Endothelial cell of umbilical vein (primary cell): ENCODE data around the gene ANKRD28. TPM values are rescaled to one million over a fixed set of nuclear protein-coding genes. Genes with fewer than 3 reads are reported as not detected.

ENCODE experiments used
- BruUV-seq: library from RNA; stranded (reverse); fragments of 400-500 nt; replicated peaks from 2 replicates; lab custom pipeline; 2021; lab: Mats Ljungman, UMichigan
- CTCF ChIA-PET: fragments of 300-600, 350-600 bp; sonication (Branson Sonifier 250); formaldehyde crosslinking; loops from one replicate; lab custom pipeline; 2021; ENCODE audit warnings: antibody characterized with exemption, inconsistent platforms; lab: Charles Lee
- POLR2A ChIA-PET: fragments of 300-600, 350-600 bp; sonication (Branson Sonifier 250); formaldehyde crosslinking; loops from one replicate; lab custom pipeline; 2021; ENCODE audit warnings: antibody characterized with exemption, inconsistent platforms; lab: Charles Lee
- DNase-seq: peaks from one replicate; pipeline ENCODE4 v3.0.0-alpha.2; 2011; ENCODE audit warnings: low read depth, low spot score
- FAIRE-seq: peaks from 2 replicates; lab custom pipeline; 2011; peaks lifted over from hg19 to GRCh38; lab: Jason Lieb, UNC
- H2AFZ ChIP-seq: 2 replicates; pipeline ENCODE4 v1.6.0; 2012; ENCODE audit warnings: low read depth, low read length, control low read depth, inconsistent platforms
- H3K27ac ChIP-seq: 2 replicates; pipeline ENCODE4 v1.5.1; 2011; ENCODE audit warnings: low read depth, mild to moderate bottlenecking, control low read depth, low read length, moderate library complexity; ENCODE audit not compliant: insufficient read depth
- H3K27me3 ChIP-seq, 2 experiments: 2 replicates each; pipeline versions ENCODE4 v1.6.0 to v1.6.1; 2011; ENCODE audit warnings: low read length in 2 of 2, mixed read lengths in 1 of 2; ENCODE audit not compliant: control insufficient read depth in 2 of 2, insufficient read depth in 2 of 2
- H3K36me3 ChIP-seq, 2 experiments: 2 replicates in 1 of 2; 3 replicates in 1 of 2; pipeline ENCODE4 v1.5.1; 2011; ENCODE audit warnings: low read length in 2 of 2, mild to moderate bottlenecking in 1 of 2, moderate library complexity in 1 of 2; ENCODE audit not compliant: control insufficient read depth in 2 of 2, insufficient read depth in 2 of 2; ENCODE audit errors: extremely low read depth in 1 of 2
- H3K4me1 ChIP-seq: 3 replicates; pipeline ENCODE4 v1.5.1; 2011; ENCODE audit warnings: mild to moderate bottlenecking, low read length; ENCODE audit not compliant: control insufficient read depth, insufficient read depth; ENCODE audit errors: extremely low read depth
- H3K4me2 ChIP-seq: 2 replicates; pipeline ENCODE4 v1.6.1; 2011; ENCODE audit warnings: low read length, control low read depth, mixed read lengths; ENCODE audit not compliant: insufficient read depth
- H3K4me3 ChIP-seq, 3 experiments: fragments of 200-600 bp in 1 of 3; sonication (generic), shearing (Covaris generic) in 1 of 3; replicated peaks in 1 of 3; 2 replicates each; pipeline ENCODE4 v1.5.1; 2011 to 2016; ENCODE audit warnings: control low read depth in 3 of 3, low read length in 3 of 3, mild to moderate bottlenecking in 2 of 3, inconsistent platforms in 1 of 3, low read depth in 1 of 3, moderate library complexity in 1 of 3; ENCODE audit not compliant: insufficient read depth in 1 of 3
- H3K79me2 ChIP-seq: 2 replicates; pipeline ENCODE4 v1.6.0; 2012; ENCODE audit warnings: low read length, inconsistent platforms; ENCODE audit not compliant: control insufficient read depth, insufficient read depth
- H3K9ac ChIP-seq: replicated peaks from 2 replicates; pipeline ENCODE3; 2011; ENCODE audit warnings: low read length, control low read depth; ENCODE audit not compliant: insufficient read depth; ENCODE audit errors: extremely low read depth
- H3K9me1 ChIP-seq: replicated peaks from 3 replicates; pipeline ENCODE4 v1.6.0; 2011; ENCODE audit warnings: mild to moderate bottlenecking, low read length; ENCODE audit not compliant: control insufficient read depth, insufficient read depth; ENCODE audit errors: extremely low read depth
- H3K9me3 ChIP-seq: replicated peaks from 2 replicates; pipeline ENCODE4 v1.5.1; 2012; ENCODE audit warnings: low read length, inconsistent platforms; ENCODE audit not compliant: control insufficient read depth, insufficient read depth
- H4K20me1 ChIP-seq: replicated peaks from 2 replicates; pipeline ENCODE3; 2011; ENCODE audit warnings: mild to moderate bottlenecking, low read length; ENCODE audit not compliant: control insufficient read depth, insufficient read depth; ENCODE audit errors: extremely low read depth
- CTCF ChIP-seq, 2 donors: IDR thresholded peaks; 1 replicate in 1 of 2; 2 replicates in 1 of 2; pipeline ENCODE4 v1.5.1; 2011; ENCODE audit warnings: low read length in 2 of 2, mild to moderate bottlenecking in 2 of 2, moderate library complexity in 2 of 2, control low read depth in 1 of 2, inconsistent platforms in 1 of 2, low read depth in 1 of 2; ENCODE audit not compliant: insufficient read depth in 1 of 2; ENCODE audit errors: extremely low read depth in 1 of 2
- EZH2 ChIP-seq: IDR thresholded peaks from 2 replicates; pipeline ENCODE4 v1.6.1; 2012; ENCODE audit warnings: borderline replicate concordance, low read depth, mild to moderate bottlenecking, moderate library complexity, low read length, inconsistent platforms; ENCODE audit not compliant: severe bottlenecking
- FOS ChIP-seq: IDR thresholded peaks from 2 replicates; pipeline ENCODE4 v1.6.1; 2011; ENCODE audit warnings: mild to moderate bottlenecking, low read length, moderate library complexity, borderline replicate concordance; ENCODE audit not compliant: insufficient read depth
- GATA2 ChIP-seq: IDR thresholded peaks from 2 replicates; pipeline ENCODE4 v1.7.0; 2011; ENCODE audit warnings: low read depth, mild to moderate bottlenecking, moderate library complexity, mixed read lengths, low read length; ENCODE audit not compliant: insufficient read length, insufficient read depth
- JUN ChIP-seq: IDR thresholded peaks from 2 replicates; pipeline ENCODE4 v1.6.1; 2011; ENCODE audit warnings: borderline replicate concordance, low read depth; ENCODE audit not compliant: insufficient read length, insufficient read depth
- MYC ChIP-seq: IDR thresholded peaks from one replicate; pipeline ENCODE4 v1.6.1; 2011; ENCODE audit warnings: mild to moderate bottlenecking, low read depth, low read length
- POLR2A ChIP-seq: IDR thresholded peaks from 2 replicates; pipeline ENCODE4 v1.6.1; 2012; ENCODE audit warnings: low read depth, mild to moderate bottlenecking, control low read depth, low read length
- POLR2AphosphoS5 ChIP-seq: IDR thresholded peaks from 2 replicates; pipeline ENCODE4 v1.6.1; 2012; ENCODE audit warnings: low read depth, mild to moderate bottlenecking, control low read depth, low read length, moderate library complexity; ENCODE audit not compliant: insufficient read depth
- dilution Hi-C: fragments of 300-500 bp; cut with MboI; formaldehyde crosslinking; loops from one replicate; pipeline ENCODE4 v1.15.0; 2019; ENCODE audit warnings: low sequenced_read_pairs; ENCODE audit not compliant: extremely low pct_ligation_motif_present
- intact Hi-C: fragments of 100-400 bp; cut with micrococcal nuclease; formaldehyde crosslinking; loops from one replicate; pipeline ENCODE4 v1.10.0; 2022
- polyA plus RNA-seq, 4 experiments: library from polyadenylated mRNA; depleted of rRNA in 3 of 4; stranded (reverse) in 3 of 4; unstranded in 1 of 4; fragments of >200 nt; gene quantifications; 2 replicates each; pipeline versions ENCODE4 v1.2.1 to v1.2.3, GENCODE V29; 2011 to 2012; ENCODE audit warnings: missing spikeins in 1 of 4
- total RNA-seq: library from RNA; stranded (reverse); gene quantifications from 2 replicates; pipeline ENCODE4 v1.2.3, GENCODE V29; 2021
- TF ChIP-seq, protein P1 (sequence below): IDR thresholded peaks from 2 replicates; pipeline ENCODE4 v1.6.1; 2011; ENCODE audit not compliant: insufficient read depth, insufficient read length

The ANKRD28 gene
- total and polyA plus RNA-seq, 2 donors (not counting 3 experiments of a cell fraction or from before 2014, with no cell fraction given) = 36.7 to 97.3 TPM

GRCh38 chr3:15845475-15845874 is 47.7 kb upstream of the ANKRD28 start:
- H3K9me1 ChIP-seq = no peaks in the 10 kb centered on the region
- no peak overlapping the region for H3K4me3 ChIP-seq
- no peaks in the 10 kb centered on the region for H3K4me1 ChIP-seq
- no peaks in the 10 kb centered on the region for H3K9me3 ChIP-seq
- no peak overlapping the region for H2AFZ ChIP-seq
- no peaks in the 10 kb centered on the region for H3K36me3 ChIP-seq
- ChIA-PET POLR2A (no interaction called here), CTCF (no interaction called here)
- no peaks in the 10 kb centered on the region for H3K27me3 ChIP-seq
- no peak for DNase-seq
- peaks cover 9% of the 10 kb centered on the region for H3K79me2 ChIP-seq
- H3K27ac ChIP-seq = no peak overlapping the region
- intact Hi-C loops (no loop called here), dilution Hi-C loops (no loop called here)
- no peak for FAIRE-seq
- no peak overlapping the region for H3K9ac ChIP-seq
- TF ChIP-seq FOS (no peak), POLR2A (no peak), MYC (no peak), EZH2 (no peak), JUN (no peak), GATA2 (no peak), CTCF (IDR thresholded peaks at IDR 0.05; ENCODE audit: extremely low read depth in 1 of 2, insufficient read depth in 1 of 2, low read depth in 1 of 2, low read length in 2 of 2) (no peak)
- BruUV-seq = no TSS peak
- no peak overlapping the region for H3K4me2 ChIP-seq
- no peaks in the 10 kb centered on the region for H4K20me1 ChIP-seq

DNA sequence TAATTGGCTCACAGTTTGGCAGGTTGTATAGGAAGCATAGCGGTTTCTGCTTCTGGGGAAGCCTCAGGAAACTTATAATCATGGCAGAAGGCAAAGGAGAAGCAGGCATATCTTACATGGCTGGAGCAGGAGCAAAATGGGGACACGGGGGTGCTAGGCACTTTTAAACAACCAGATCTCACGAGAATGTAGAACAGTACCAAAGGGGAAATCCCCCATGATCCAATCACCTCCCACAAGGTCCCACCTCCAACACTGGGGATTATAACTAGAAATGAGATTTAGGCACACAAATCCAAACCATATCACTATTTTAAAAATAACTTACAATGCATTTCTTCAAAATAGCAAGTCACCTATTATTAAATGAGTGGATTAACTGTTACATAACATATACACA is 47.1 kb upstream of the ANKRD28 start:
- DNase-seq (no peak), FAIRE-seq (no peak)
- no peak overlapping the region for H3K4me2 ChIP-seq
- dilution Hi-C loops = no loop called here
- BruUV-seq = no TSS peak
- no peak overlapping the region for H3K27ac ChIP-seq
- no peaks in the 10 kb centered on the region for H4K20me1 ChIP-seq
- no peak overlapping the region for H2AFZ ChIP-seq
- H3K9me3 ChIP-seq = no peaks in the 10 kb centered on the region
- H3K27me3 ChIP-seq = no peaks in the 10 kb centered on the region
- TF ChIP-seq GATA2 = no peak
- no peak for TF ChIP-seq MYC
- no peak for TF ChIP-seq POLR2AphosphoS5
- no peak for TF ChIP-seq POLR2A
- no peak for TF ChIP-seq JUN
- TF ChIP-seq, protein P1, sequence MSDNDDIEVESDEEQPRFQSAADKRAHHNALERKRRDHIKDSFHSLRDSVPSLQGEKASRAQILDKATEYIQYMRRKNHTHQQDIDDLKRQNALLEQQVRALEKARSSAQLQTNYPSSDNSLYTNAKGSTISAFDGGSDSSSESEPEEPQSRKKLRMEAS = no peak
- no peak for TF ChIP-seq CTCF (IDR thresholded peaks at IDR 0.05; ENCODE audit: extremely low read depth in 1 of 2, insufficient read depth in 1 of 2, low read depth in 1 of 2, low read length in 2 of 2)
- no peak for TF ChIP-seq EZH2
- no peak for TF ChIP-seq FOS
- intact Hi-C loops = no loop called here
- no peak overlapping the region for H3K4me3 ChIP-seq
- ChIA-PET CTCF (no interaction called here), POLR2A (no interaction called here)
- H3K36me3 ChIP-seq = no peaks in the 10 kb centered on the region
- peaks cover 8% of the 10 kb centered on the region for H3K79me2 ChIP-seq
- no peak overlapping the region for H3K9ac ChIP-seq
- H3K4me1 ChIP-seq = no peaks in the 10 kb centered on the region
- no peaks in the 10 kb centered on the region for H3K9me1 ChIP-seq
